H1 (cell line): Measurements from ENCODE around the gene MYCBPAP. TPM values are rescaled to one million over a fixed set of nuclear protein-coding genes. Genes with fewer than 3 reads are reported as not detected.

Experiments
- CTCF ChIA-PET: fragments of 300-600 bp; sonication (Branson Sonifier 250); formaldehyde crosslinking; loops from one replicate; lab custom pipeline; 2021; ENCODE audit not compliant: partially characterized antibody; lab: Charles Lee
- POLR2A ChIA-PET: fragments of 300-600 bp; sonication (Branson Sonifier 250); formaldehyde crosslinking; loops from one replicate; lab custom pipeline; 2021; ENCODE audit warnings: inconsistent platforms; ENCODE audit not compliant: partially characterized antibody; lab: Charles Lee
- DNase-seq, 2 experiments: peaks; one replicate each; pipeline versions ENCODE4 v3.0.0 to v3.0.0-alpha.2; 2010 to 2022; ENCODE audit warnings: low spot score in 2 of 2, low read depth in 1 of 2, mixed read lengths in 1 of 2
- FAIRE-seq: peaks from 2 replicates; lab custom pipeline; 2011; peaks lifted over from hg19 to GRCh38; lab: Jason Lieb, UNC
- H2AFZ ChIP-seq: 2 replicates; pipeline ENCODE4 v1.8.1; 2012; ENCODE audit warnings: low read length, inconsistent platforms
- H2AK5ac ChIP-seq: 2 replicates; pipeline ENCODE4 v1.6.1; 2013; ENCODE audit warnings: low read depth, low read length
- H2BK120ac ChIP-seq: replicated peaks from 2 replicates; pipeline ENCODE3; 2013; ENCODE audit warnings: low read depth, low read length, inconsistent platforms
- H2BK12ac ChIP-seq: 2 replicates; pipeline ENCODE4 v1.6.1; 2013; ENCODE audit warnings: low read depth, low read length
- H2BK15ac ChIP-seq: 2 replicates; pipeline ENCODE4 v1.6.1; 2013; ENCODE audit warnings: low read length
- H2BK20ac ChIP-seq: 2 replicates; pipeline ENCODE4 v1.6.1; 2013; ENCODE audit warnings: low read length
- H2BK5ac ChIP-seq: 2 replicates; pipeline ENCODE4 v1.6.1; 2013; ENCODE audit warnings: low read depth, low read length
- H3K14ac ChIP-seq: 2 replicates; pipeline ENCODE4 v1.6.1; 2013; ENCODE audit warnings: inconsistent platforms; ENCODE audit not compliant: insufficient read length
- H3K18ac ChIP-seq: 2 replicates; pipeline ENCODE4 v1.6.1; 2013; ENCODE audit warnings: low read length; ENCODE audit errors: extremely low read depth
- H3K23ac ChIP-seq: 2 replicates; pipeline ENCODE4 v1.6.1; 2013; ENCODE audit warnings: inconsistent platforms; ENCODE audit not compliant: insufficient read length
- H3K23me2 ChIP-seq: 2 replicates; pipeline ENCODE4 v1.6.1; 2013; ENCODE audit warnings: low read depth, low read length
- H3K27ac ChIP-seq: 2 replicates; pipeline ENCODE4 v1.6.1; 2011; ENCODE audit warnings: low read depth, low read length, inconsistent platforms
- H3K27me3 ChIP-seq, 4 experiments: replicated peaks in 1 of 4; 1 replicate in 1 of 4; 2 replicates in 3 of 4; pipeline versions ENCODE4 v1.6.1 to v1.8.1; 2011 to 2013; ENCODE audit warnings: low read length in 3 of 4, mild to moderate bottlenecking in 3 of 4, inconsistent platforms in 2 of 4, mixed read lengths in 2 of 4, moderate library complexity in 1 of 4; ENCODE audit not compliant: control insufficient read depth in 3 of 4, insufficient read depth in 3 of 4; ENCODE audit errors: extremely low read depth in 1 of 4
- H3K36me3 ChIP-seq, 4 experiments: 2 replicates each; pipeline versions ENCODE4 v1.6.1 to v1.8.1; 2011 to 2013; ENCODE audit warnings: mild to moderate bottlenecking in 4 of 4, low read length in 3 of 4, moderate library complexity in 2 of 4, control low read depth in 1 of 4, inconsistent platforms in 1 of 4; ENCODE audit not compliant: insufficient read depth in 4 of 4, control insufficient read depth in 2 of 4
- H3K4ac ChIP-seq: replicated peaks from 2 replicates; pipeline ENCODE3; 2013; ENCODE audit warnings: low read length, low read depth, mixed read lengths, inconsistent platforms; ENCODE audit not compliant: insufficient read length
- H3K4me1 ChIP-seq, 4 experiments: replicated peaks in 1 of 4; 1 replicate in 1 of 4; 2 replicates in 3 of 4; pipeline versions ENCODE4 v1.6.1 to v1.8.1; 2011 to 2013; ENCODE audit warnings: low read length in 3 of 4, inconsistent platforms in 2 of 4, mixed read lengths in 1 of 4; ENCODE audit not compliant: insufficient read depth in 4 of 4, control insufficient read depth in 3 of 4
- H3K4me2 ChIP-seq, 2 experiments: 2 replicates each; pipeline versions ENCODE4 v1.6.1 to v1.8.1; 2011 to 2013; ENCODE audit warnings: low read depth in 2 of 2, low read length in 2 of 2, control low read depth in 1 of 2, inconsistent platforms in 1 of 2, mild to moderate bottlenecking in 1 of 2; ENCODE audit not compliant: insufficient read depth in 1 of 2
- H3K4me3 ChIP-seq, 4 experiments: fragments of 200-600, 300-600 bp in 1 of 4; sonication (generic), shearing (Covaris generic), sonication (Bioruptor Twin) in 1 of 4; 2 replicates each; pipeline versions ENCODE4 v1.5.1 to v1.8.1; 2011 to 2016; ENCODE audit warnings: low read length in 4 of 4, low read depth in 3 of 4, control low read depth in 2 of 4, inconsistent platforms in 2 of 4, mild to moderate bottlenecking in 2 of 4, mixed read lengths in 1 of 4, moderate library complexity in 1 of 4; ENCODE audit not compliant: insufficient read depth in 2 of 4; ENCODE audit errors: extremely low read depth in 1 of 4
- H3K56ac ChIP-seq: replicated peaks from 2 replicates; pipeline ENCODE3; 2013; ENCODE audit warnings: low read depth, mild to moderate bottlenecking, mixed read lengths, low read length, inconsistent platforms; ENCODE audit not compliant: insufficient read length
- H3K79me1 ChIP-seq: 2 replicates; pipeline ENCODE4 v1.6.1; 2013; ENCODE audit warnings: low read depth, low read length, control low read depth
- H3K79me2 ChIP-seq, 2 experiments: 2 replicates each; pipeline versions ENCODE4 v1.6.1 to v1.8.1; 2012 to 2013; ENCODE audit warnings: low read length in 2 of 2, mild to moderate bottlenecking in 2 of 2, inconsistent platforms in 1 of 2; ENCODE audit not compliant: insufficient read depth in 2 of 2, control insufficient read depth in 1 of 2
- H3K9ac ChIP-seq, 4 experiments: replicated peaks in 1 of 4; 1 replicate in 1 of 4; 2 replicates in 3 of 4; pipeline versions ENCODE4 v1.6.1 to v1.8.1; 2011 to 2013; ENCODE audit warnings: low read depth in 3 of 4, low read length in 3 of 4, control low read depth in 2 of 4, mild to moderate bottlenecking in 2 of 4, moderate library complexity in 2 of 4, inconsistent platforms in 1 of 4; ENCODE audit errors: extremely low read depth in 1 of 4
- H3K9me3 ChIP-seq, 2 experiments: 2 replicates each; pipeline versions ENCODE4 v1.6.1 to v1.8.1; 2012 to 2013; ENCODE audit warnings: mild to moderate bottlenecking in 2 of 2, moderate library complexity in 2 of 2, control low read depth in 1 of 2, inconsistent platforms in 1 of 2, low read depth in 1 of 2, low read length in 1 of 2, mixed read lengths in 1 of 2; ENCODE audit not compliant: insufficient read depth in 2 of 2
- H4K20me1 ChIP-seq, 2 experiments: replicated peaks in 1 of 2; 2 replicates each; pipeline versions ENCODE3 to v1.8.1; 2011 to 2013; ENCODE audit warnings: inconsistent platforms in 2 of 2, low read length in 2 of 2, mild to moderate bottlenecking in 1 of 2; ENCODE audit not compliant: insufficient read depth in 2 of 2, control insufficient read depth in 1 of 2
- H4K5ac ChIP-seq: 2 replicates; pipeline ENCODE4 v1.6.1; 2013; ENCODE audit warnings: low read length, low read depth, mixed read lengths, inconsistent platforms; ENCODE audit not compliant: insufficient read length
- H4K8ac ChIP-seq: 2 replicates; pipeline ENCODE4 v1.8.0; 2013; ENCODE audit warnings: mild to moderate bottlenecking, moderate library complexity, low read length, inconsistent platforms; ENCODE audit not compliant: insufficient read depth; ENCODE audit errors: extremely low read depth
- H4K91ac ChIP-seq: replicated peaks from 2 replicates; pipeline ENCODE3; 2013; ENCODE audit warnings: low read length, mixed read lengths, inconsistent platforms; ENCODE audit not compliant: insufficient read length
- ATF2 ChIP-seq: IDR thresholded peaks from 2 replicates; pipeline ENCODE4 v1.6.1; 2012; ENCODE audit warnings: low read length, inconsistent platforms
- ATF3 ChIP-seq: IDR thresholded peaks from 2 replicates; pipeline ENCODE4 v1.6.1; 2011; ENCODE audit warnings: low read depth, mild to moderate bottlenecking, low read length; ENCODE audit not compliant: insufficient read depth
- CBX8 ChIP-seq: fragments of 300-800, 300-1000 bp; sonication (generic); IDR thresholded peaks from 2 replicates; pipeline ENCODE4 v1.7.1; 2016; ENCODE audit warnings: low read depth, low read length, borderline replicate concordance
- CREB1 ChIP-seq: IDR thresholded peaks from 2 replicates; pipeline ENCODE4 v1.6.1; 2012; ENCODE audit warnings: inconsistent platforms
- GTF2F1 ChIP-seq: IDR thresholded peaks from 2 replicates; pipeline ENCODE4 v1.6.1; 2012; ENCODE audit warnings: low read depth, low read length, improper control_type of control experiment, borderline replicate concordance
- HDAC6 ChIP-seq: IDR thresholded peaks from one replicate; pipeline ENCODE4 v1.7.1; 2012; ENCODE audit warnings: low read depth, mild to moderate bottlenecking, inconsistent platforms, low read length, moderate library complexity
- POU5F1 ChIP-seq: IDR thresholded peaks from 2 replicates; pipeline ENCODE4 v1.6.1; 2011; ENCODE audit warnings: low read depth, mild to moderate bottlenecking, low read length, moderate library complexity
- RXRA ChIP-seq: IDR thresholded peaks from 2 replicates; pipeline ENCODE4 v1.6.1; 2011; ENCODE audit warnings: low read depth, mild to moderate bottlenecking, low read length, moderate library complexity; ENCODE audit not compliant: insufficient read depth
- SIN3A ChIP-seq, 2 experiments: IDR thresholded peaks in 1 of 2; conservative IDR thresholded peaks in 1 of 2; 2 replicates each; pipeline ENCODE4 v1.6.1; 2011 to 2012; ENCODE audit warnings: low read length in 2 of 2, improper control_type of control experiment in 1 of 2, low read depth in 1 of 2, mild to moderate bottlenecking in 1 of 2
- SIRT6 ChIP-seq: IDR thresholded peaks from one replicate; pipeline ENCODE4 v1.7.1; 2012; ENCODE audit warnings: low read length, inconsistent platforms
- WGBS, 2 experiments: shearing (Covaris generic) in 1 of 2; methylation state at CpG; one replicate each; pipeline versions ENCODE4 v1.1.6 to v1.1.7; 2013 to 2015; ENCODE audit warnings: low lambda C conversion rate in 2 of 2, mixed read lengths in 2 of 2, inconsistent platforms in 1 of 2, low coverage in 1 of 2, missing lambda C conversion rate in 1 of 2; ENCODE audit not compliant: insufficient replicate concordance in 2 of 2, insufficient coverage in 1 of 2, insufficient read length in 1 of 2; ENCODE audit errors: extremely low coverage in 1 of 2, missing lambda C conversion rate in 1 of 2; 5-methylcytosine and 5-hydroxymethylcytosine counted together
- polyA plus RNA-seq, 7 experiments: library from polyadenylated mRNA; depleted of rRNA in 3 of 7; stranded (reverse) in 5 of 7; unstranded in 2 of 7; fragments of >200 nt in 5 of 7; fragments of 200-250 nt in 2 of 7; gene quantifications; 1 replicate in 5 of 7; 2 replicates in 1 of 7; 4 replicates in 1 of 7; pipeline versions ENCODE4 v1.2.1 to v1.2.3, GENCODE V29; 2011 to 2013; ENCODE audit warnings: missing spikeins in 2 of 7, mixed read lengths in 2 of 7
- total RNA-seq: library from RNA; stranded (reverse); fragmentation: NEBNext Ultra II Directional; extraction: Animal tissue kit (Norgen Biotek cat#: 25700); gene quantifications from 2 replicates; pipeline ENCODE4 v1.2.1, GENCODE V29; 2021

The MYCBPAP gene
- total and polyA plus RNA-seq, 2 of the 8 experiments (the other 6 are each of a cell fraction or from before 2014, with no cell fraction given): 0.89 to 3.3 TPM

GRCh38 chr17:50531428-50532025 lies 23.3 kb downstream of the MYCBPAP start:
- Histone ChIP-seq H3K4me2 (peak overlapping the region; percentile 96 to 99; a peak in 2 of 4 replicates), H3K9me3 (no peaks in the 10 kb centered on the region), H3K79me2 (0 out of 4 replicates have a peak, but pooled peaks cover 0 to 2% of the 10 kb centered on the region in 2 experiments), H3K4ac (no peak overlapping the region), H4K8ac (no peak overlapping the region), H3K4me3 (peak overlapping the region in 1 of 4 experiments; percentile 73; a peak in 1 of 8 replicates), H2AFZ (no peak overlapping the region), H3K79me1 (no peaks in the 10 kb centered on the region), H3K56ac (no peak overlapping the region), H3K14ac (no peak overlapping the region), H4K91ac (peak overlapping the region; percentile 88), H2BK120ac (no peak overlapping the region), H3K18ac (no peak overlapping the region; the same call in 1 of the 2 replicates), H3K23me2 (peaks cover 17% of the 10 kb centered on the region), H4K5ac (no peak overlapping the region), H2BK20ac (peak overlapping the region; percentile 17; the same call in 1 of the 2 replicates), H3K9ac (no peak overlapping the region), H2BK5ac (no peak overlapping the region), H2BK12ac (peak overlapping the region; percentile 63; the same call in 1 of the 2 replicates), H3K36me3 (no peaks in the 10 kb centered on the region; a peak in 1 of 8 replicates), H3K4me1 (peaks cover 5 to 29% (median 21%) of the 10 kb centered on the region in 4 experiments), H2BK15ac (peak overlapping the region; percentile 1; the same call in 1 of the 2 replicates), H2AK5ac (peak overlapping the region; percentile 26; the same call in 1 of the 2 replicates), H3K27me3 (peaks cover 0 to 21% (median 10%) of the 10 kb centered on the region in 4 experiments; a peak in 4 of 7 replicates), H3K27ac (no peak overlapping the region), H3K23ac (no peak overlapping the region), H4K20me1 (no peaks in the 10 kb centered on the region)
- ChIA-PET CTCF (interaction anchor here (0.7 to 5.2 kb wide), 16 partner anchors 9 to 543 kb away, joined by 3 to 36 read pairs (median 4); partner anchors contain the start of gene COL1A1), POLR2A (interaction anchor here (0.8 to 4.3 kb wide), 5 partner anchors 11 to 188 kb away, joined by 3 to 13 read pairs (median 3); partner anchors contain the start of gene LUC7L3)
- FAIRE-seq (no peak), DNase-seq (no peak)
- WGBS, 2 experiments: 86% methylated on average over 6 of the region's 6 CpGs; no CpG with 5 or more reads in 1 of the 2 experiments
- TF ChIP-seq SIN3A (conservative IDR thresholded peaks at IDR 0.05 in 1 of 2, IDR thresholded peaks at IDR 0.05 in 1 of 2; ENCODE audit: low read depth in 1 of 2, low read length in 2 of 2) (no peak), ATF3 (no peak), CREB1 (no peak), POU5F1 (no peak), SIRT6 (no peak), CBX8 (no peak), HDAC6 (no peak), ATF2 (no peak), RXRA (no peak), GTF2F1 (no peak)
